ENCODE measurements around the gene SF3B1.

The SF3B1 gene

GRCh38 chr2:197353393-197354168, 81.2 kb downstream of the SF3B1 start:
- Histone ChIP-seq H3K4me1 (ENCODE audit: insufficient read depth, low read length, poor library complexity, severe bottlenecking) (no peaks in the 10 kb centered on the region), H3K9ac (ENCODE audit: low read depth, low read length, poor library complexity, severe bottlenecking) (no peak overlapping the region), H3F3A (ENCODE audit: low read depth) (no peaks in the 10 kb centered on the region), H3K36me3 (ENCODE audit: insufficient read depth, low read length) (no peaks in the 10 kb centered on the region), H3K27me3 (ENCODE audit: insufficient read depth, low read length, poor library complexity, severe bottlenecking) (no peaks in the 10 kb centered on the region), H3K4me3 (ENCODE audit: low read length, poor library complexity, severe bottlenecking) (no peak overlapping the region), H3K9me3 (ENCODE audit: insufficient read depth, low read depth, low read length) (no peaks in the 10 kb centered on the region), H3K4me2 (ENCODE audit: low read depth, low read length, poor library complexity, severe bottlenecking) (no peak overlapping the region), H4K20me1 (ENCODE audit: insufficient read depth, low read length, poor library complexity, severe bottlenecking) (no peaks in the 10 kb centered on the region), H3K79me2 (ENCODE audit: insufficient read depth, low read length) (no peaks in the 10 kb centered on the region), H2AFZ (ENCODE audit: low read length) (no peak overlapping the region), H3K9me2 (replicated peaks; ENCODE audit: low read depth, low read length) (no peaks in the 10 kb centered on the region)
- TF ChIP-seq EZH2phosphoT487 (IDR thresholded peaks at IDR 0.05; ENCODE audit: borderline replicate concordance) (no peak), CTCF (conservative IDR thresholded peaks at IDR 0.05; ENCODE audit: low read length) (no peak)

GRCh38 chr2:197349699-197350098, 85.1 kb downstream of the SF3B1 start:
- Histone ChIP-seq H3K9me3 (ENCODE audit: insufficient read depth, low read depth, low read length) (no peaks in the 10 kb centered on the region), H3K4me3 (ENCODE audit: low read length, poor library complexity, severe bottlenecking) (no peak overlapping the region), H3K9ac (ENCODE audit: low read depth, low read length, poor library complexity, severe bottlenecking) (no peak overlapping the region), H3K4me2 (ENCODE audit: low read depth, low read length, poor library complexity, severe bottlenecking) (no peak overlapping the region), H3K79me2 (ENCODE audit: insufficient read depth, low read length) (no peaks in the 10 kb centered on the region), H3K9me2 (replicated peaks; ENCODE audit: low read depth, low read length) (no peaks in the 10 kb centered on the region), H2AFZ (ENCODE audit: low read length) (no peak overlapping the region), H3K36me3 (ENCODE audit: insufficient read depth, low read length) (no peaks in the 10 kb centered on the region), H3K4me1 (ENCODE audit: insufficient read depth, low read length, poor library complexity, severe bottlenecking) (peaks cover 10% of the 10 kb centered on the region), H4K20me1 (ENCODE audit: insufficient read depth, low read length, poor library complexity, severe bottlenecking) (no peaks in the 10 kb centered on the region), H3K27me3 (ENCODE audit: insufficient read depth, low read length, poor library complexity, severe bottlenecking) (no peaks in the 10 kb centered on the region), H3F3A (ENCODE audit: low read depth) (no peaks in the 10 kb centered on the region)
- TF ChIP-seq CTCF (conservative IDR thresholded peaks at IDR 0.05; ENCODE audit: low read length) (no peak), EZH2phosphoT487 (IDR thresholded peaks at IDR 0.05; ENCODE audit: borderline replicate concordance) (no peak)

DNA sequence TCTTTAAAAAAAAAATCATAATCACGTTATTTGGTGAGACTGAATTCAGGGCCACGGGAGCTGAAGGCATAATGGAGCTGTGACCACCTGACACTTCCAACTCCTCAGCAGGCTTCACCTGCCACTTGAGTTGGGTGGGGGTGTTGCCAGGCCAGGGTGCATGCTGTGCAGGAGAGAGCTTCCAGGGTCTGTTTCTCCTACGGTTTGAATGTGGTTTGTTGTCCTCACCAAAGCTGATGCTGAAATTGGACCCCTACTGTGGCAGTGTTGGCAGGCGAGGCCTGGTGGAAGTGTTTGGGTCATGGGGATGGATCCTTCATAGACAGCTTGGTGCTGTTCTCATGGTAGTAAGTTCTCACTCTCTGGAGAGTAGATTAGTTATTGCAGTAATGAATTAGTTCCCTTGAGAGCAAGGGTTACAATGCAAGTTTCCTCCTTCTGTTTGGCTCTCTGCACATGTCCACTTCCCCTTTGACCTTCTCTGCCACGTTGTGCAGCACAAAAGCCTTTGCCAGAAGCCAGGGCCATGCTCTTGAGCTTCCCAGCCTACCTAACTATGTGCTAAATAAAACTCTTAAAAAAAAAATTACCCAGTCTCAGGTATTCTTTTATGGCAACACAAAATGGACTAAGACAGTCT, 86.0 kb downstream of the SF3B1 start:
- Histone ChIP-seq H2AFZ (ENCODE audit: low read length) (no peak overlapping the region), H3K79me2 (ENCODE audit: insufficient read depth, low read length) (no peaks in the 10 kb centered on the region), H3K36me3 (ENCODE audit: insufficient read depth, low read length) (no peaks in the 10 kb centered on the region), H3K4me3 (ENCODE audit: low read length, poor library complexity, severe bottlenecking) (no peak overlapping the region), H3K9ac (ENCODE audit: low read depth, low read length, poor library complexity, severe bottlenecking) (no peak overlapping the region), H3K4me2 (ENCODE audit: low read depth, low read length, poor library complexity, severe bottlenecking) (no peak overlapping the region), H3K27me3 (ENCODE audit: insufficient read depth, low read length, poor library complexity, severe bottlenecking) (no peaks in the 10 kb centered on the region), H3K9me3 (ENCODE audit: insufficient read depth, low read depth, low read length) (no peaks in the 10 kb centered on the region), H3K4me1 (ENCODE audit: insufficient read depth, low read length, poor library complexity, severe bottlenecking) (peaks cover 10% of the 10 kb centered on the region), H3F3A (ENCODE audit: low read depth) (no peaks in the 10 kb centered on the region), H4K20me1 (ENCODE audit: insufficient read depth, low read length, poor library complexity, severe bottlenecking) (no peaks in the 10 kb centered on the region), H3K9me2 (replicated peaks; ENCODE audit: low read depth, low read length) (no peaks in the 10 kb centered on the region)
- TF ChIP-seq CTCF (conservative IDR thresholded peaks at IDR 0.05; ENCODE audit: low read length) = no peak
- TF ChIP-seq EZH2phosphoT487 (IDR thresholded peaks at IDR 0.05; ENCODE audit: borderline replicate concordance) = no peak
